Aorta (tissue), 5 donors: ENCODE measurements around the gene DNAJC8. TPM values are rescaled to one million over a fixed set of nuclear protein-coding genes. Genes with fewer than 3 reads are reported as not detected.

Experiments
- ATAC-seq: fragments of 200-7000 bp; cut with Tn5 transposase; one replicate; pipeline ENCODE4 v1.9.1; 2022; ENCODE audit warnings: moderate library complexity; ENCODE audit not compliant: low FRiP score
- DNase-seq, 2 donors: peaks; one replicate each; pipeline ENCODE4 v3.0.0-alpha.2; 2020
- H3K27ac ChIP-seq, 2 donors: one replicate each; pipeline ENCODE4 v1.5.1; 2013; ENCODE audit warnings: low read length in 2 of 2, mild to moderate bottlenecking in 2 of 2, moderate library complexity in 2 of 2, control low read depth in 1 of 2, inconsistent platforms in 1 of 2, low read depth in 1 of 2
- H3K27me3 ChIP-seq, 2 donors: one replicate each; pipeline ENCODE4 v1.6.1; 2013; ENCODE audit warnings: control low read depth in 1 of 2, low read length in 1 of 2, mild to moderate bottlenecking in 1 of 2, moderate library complexity in 1 of 2; ENCODE audit not compliant: insufficient read depth in 2 of 2, control insufficient read depth in 1 of 2
- H3K36me3 ChIP-seq, 2 donors: one replicate each; pipeline ENCODE4 v1.6.1; 2013; ENCODE audit warnings: control low read depth in 1 of 2, low read length in 1 of 2, mild to moderate bottlenecking in 1 of 2; ENCODE audit not compliant: insufficient read depth in 2 of 2, control insufficient read depth in 1 of 2
- H3K4me1 ChIP-seq, 2 donors: one replicate each; pipeline ENCODE4 v1.6.1; 2013; ENCODE audit warnings: low read length in 2 of 2, control low read depth in 1 of 2, mild to moderate bottlenecking in 1 of 2, moderate library complexity in 1 of 2; ENCODE audit not compliant: insufficient read depth in 2 of 2, control insufficient read depth in 1 of 2
- H3K4me3 ChIP-seq, 2 donors: one replicate each; pipeline ENCODE4 v1.5.1; 2013; ENCODE audit warnings: low read length in 2 of 2, control low read depth in 1 of 2, mild to moderate bottlenecking in 1 of 2
- H3K9me3 ChIP-seq: one replicate; pipeline ENCODE4 v1.6.1; 2013; ENCODE audit warnings: mild to moderate bottlenecking, low read length; ENCODE audit not compliant: control insufficient read depth
- WGBS, 2 donors: extraction: QIAGEN DNeasy Blood & Tissue Kit; methylation state at CpG; one replicate each; pipeline ENCODE4 v1.1.7; 2013; 5-methylcytosine and 5-hydroxymethylcytosine counted together
- intact Hi-C, 2 donors: fragments of 100-400 bp; cut with DNase I; formaldehyde crosslinking; loops; one replicate each; pipeline versions ENCODE4 v1.14.2 to v1.15.0; 2022
- polyA plus RNA-seq, 2 donors: library from polyadenylated mRNA; stranded (reverse); fragments of 200-250 nt; gene quantifications; one replicate each; pipeline ENCODE4 v1.2.3, GENCODE V29; 2013
- total RNA-seq, 2 donors: library from RNA; stranded (reverse); fragmentation: NEBNext Ultra II Directional; extraction: Animal tissue kit (Norgen Biotek cat#: 25700); gene quantifications; one replicate each; pipeline ENCODE4 v1.2.1, GENCODE V29; 2021
- donor health status: healthy with polysubstance abuse.
- donor health status: Bipolar disorder and iron deficiency.
- donor health status: DM: no; HTN: no; CAD: no.
- donor health status: DM: no; HTN: no; CAD: no.
- donor health status: DM: yes; HTN: yes; CAD: no.

Gene DNAJC8
- total and polyA plus RNA-seq, 4 donors: 66.4 to 111 (median 73.8) TPM

DNA sequence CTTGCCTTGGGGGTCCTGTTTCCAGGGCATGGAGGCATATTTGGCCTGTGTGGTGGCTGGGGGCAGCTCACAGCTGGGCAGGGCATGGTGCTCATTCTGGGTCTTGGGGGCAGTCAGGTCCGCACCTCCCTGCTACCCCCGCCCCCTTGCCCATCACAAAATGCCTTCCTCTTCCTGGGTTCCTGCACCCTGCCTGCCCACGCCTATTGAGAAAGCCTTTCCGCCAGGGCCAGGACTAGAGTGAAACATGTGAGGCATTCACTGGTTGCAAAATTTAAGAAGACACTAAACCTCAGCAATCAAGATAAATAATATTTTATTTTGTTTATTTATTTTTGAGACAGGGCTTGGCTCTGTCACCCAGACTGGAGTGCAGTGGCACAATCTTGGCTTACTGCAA is 76.0 kb downstream of the DNAJC8 start:
- intact Hi-C loops: no loop called here
- Histone ChIP-seq H3K9me3 (no peaks in the 10 kb centered on the region), H3K4me3 (no peak overlapping the region), H3K36me3 (no peaks in the 10 kb centered on the region), H3K4me1 (no peaks in the 10 kb centered on the region), H3K27me3 (no peaks in the 10 kb centered on the region), H3K27ac (no peak overlapping the region)
- no peak for ATAC-seq
- peak in 1 of 2 donors; percentile 72 for DNase-seq
- 80 to 89% methylated on average over 4 of the region's 4 CpGs for WGBS, 2 donors

DNA sequence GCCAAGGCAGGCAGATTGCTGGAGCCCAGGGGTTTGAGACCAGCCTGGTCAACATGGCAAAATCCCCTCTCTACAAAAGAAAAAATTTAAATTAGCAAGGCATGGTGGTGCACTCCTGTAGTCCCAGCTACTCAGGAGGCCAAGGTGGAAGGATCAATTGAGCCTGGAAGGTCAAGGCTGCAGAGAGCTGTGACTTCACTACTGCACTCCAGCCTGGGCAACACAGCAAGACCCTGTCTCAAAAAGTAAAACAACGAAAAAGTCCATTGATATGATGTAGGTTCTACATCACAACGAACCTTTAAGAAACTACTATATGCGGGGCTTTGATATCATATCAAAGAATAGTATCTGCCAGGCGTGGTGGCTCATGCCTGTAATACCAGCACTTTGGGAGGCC is 77.2 kb downstream of the DNAJC8 start:
- Histone ChIP-seq H3K9me3 (no peaks in the 10 kb centered on the region), H3K36me3 (no peaks in the 10 kb centered on the region), H3K4me3 (no peak overlapping the region), H3K4me1 (no peaks in the 10 kb centered on the region), H3K27me3 (no peaks in the 10 kb centered on the region), H3K27ac (no peak overlapping the region)
- WGBS, 2 donors: 89 to 93% methylated on average over 4 of the region's 4 CpGs
- DNase-seq (no peak), ATAC-seq (no peak)
- intact Hi-C loops: no loop called here

DNA sequence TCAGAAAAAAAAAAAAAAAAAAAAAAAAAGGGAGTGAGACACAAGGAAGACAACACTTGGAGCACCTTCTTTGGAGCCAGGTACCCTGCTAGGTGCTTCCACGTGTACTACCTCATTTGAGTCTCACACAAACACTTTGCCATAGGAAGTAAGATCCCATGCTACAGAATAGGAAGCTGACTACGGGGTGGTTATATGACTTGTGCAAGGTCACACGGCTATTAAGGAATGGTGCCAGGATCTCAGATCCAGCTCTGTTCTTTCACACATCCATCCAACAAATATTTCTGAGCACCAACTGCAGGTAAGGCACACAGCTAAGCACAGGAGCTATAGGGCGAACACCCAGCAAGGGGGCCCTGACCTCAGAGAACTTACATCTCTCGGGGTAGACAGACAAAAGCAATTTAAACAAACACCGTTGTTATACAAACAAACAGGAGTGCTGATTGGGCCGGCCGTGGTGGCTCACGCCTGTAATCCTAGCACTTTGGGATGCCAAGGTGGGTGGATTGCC is 78.7 kb downstream of the DNAJC8 start:
- no peak for ATAC-seq
- H3K27me3 ChIP-seq: no peaks in the 10 kb centered on the region
- no peak for DNase-seq
- no peaks in the 10 kb centered on the region for H3K9me3 ChIP-seq
- no peaks in the 10 kb centered on the region for H3K4me1 ChIP-seq
- no peak overlapping the region for H3K4me3 ChIP-seq
- no peaks in the 10 kb centered on the region for H3K36me3 ChIP-seq
- intact Hi-C loops: no loop called here
- no peak overlapping the region for H3K27ac ChIP-seq
- WGBS, 2 donors: 72 to 80% methylated on average over 9 of the region's 9 CpGs

Other genes with a start within 250 kb of the DNAJC8 start
- 10 to 100 TPM; 20.9 to 25.3 TPM for gene EYA3, start 144.4 kb downstream of the DNAJC8 start, total RNA-seq
- 1 to 10 TPM; 3.4 to 5.0 TPM for gene EYA3, start 144.4 kb downstream of the DNAJC8 start, polyA plus RNA-seq
- gene PTAFR, start 56.3 kb downstream of the DNAJC8 start, total RNA-seq: 10 to 100 TPM in 1 of 2 donors, 1 to 10 TPM in 1; 8.8 to 10.4 TPM
- gene PTAFR, start 56.3 kb downstream of the DNAJC8 start, polyA plus RNA-seq: 1 to 10 TPM in 1 of 2 donors, under 1 TPM in 1; 0.41 to 3.5 TPM
- gene ATP5IF1, start 3.1 kb upstream of the DNAJC8 start, total RNA-seq: 10 to 100 TPM; 56.3 to 74.0 TPM
- 100 to 1,000 TPM; 232 to 391 TPM for gene ATP5IF1, start 3.1 kb upstream of the DNAJC8 start, polyA plus RNA-seq
- gene SESN2, start 26.5 kb upstream of the DNAJC8 start, total RNA-seq: 10 to 100 TPM in 1 of 2 donors, 1 to 10 TPM in 1; 9.8 to 11.1 TPM
- gene SESN2, start 26.5 kb upstream of the DNAJC8 start, polyA plus RNA-seq: 1 to 10 TPM; 5.3 to 5.6 TPM
- 10 to 100 TPM in 1 of 2 donors, 1 to 10 TPM in 1; 9.4 to 11.5 TPM for gene MED18, start 96.0 kb upstream of the DNAJC8 start, total RNA-seq
- 10 to 100 TPM in 1 of 2 donors, 1 to 10 TPM in 1; 8.0 to 21.3 TPM for gene MED18, start 96.0 kb upstream of the DNAJC8 start, polyA plus RNA-seq
- 10 to 100 TPM; 32.4 to 38.9 TPM for gene PHACTR4, start 136.7 kb upstream of the DNAJC8 start, total RNA-seq
- gene PHACTR4, start 136.7 kb upstream of the DNAJC8 start, polyA plus RNA-seq: 10 to 100 TPM; 11.3 to 20.1 TPM